Measurements from ENCODE around the gene TMEM132E.

Gene TMEM132E

GRCh38 chr17:34641368-34641767 is 62.0 kb downstream of the TMEM132E start:
- H3K4me2 ChIP-seq (ENCODE audit: insufficient read depth, low read length) = no peak overlapping the region
- no peaks in the 10 kb centered on the region for H3K79me2 ChIP-seq (ENCODE audit: insufficient read depth, low read length)
- H3K4me1 ChIP-seq (ENCODE audit: insufficient read depth, low read length) = peaks cover 20% of the 10 kb centered on the region
- H3K9ac ChIP-seq (ENCODE audit: low read depth, low read length) = no peak overlapping the region
- H3K9me3 ChIP-seq (ENCODE audit: insufficient read depth, low read length, severe bottlenecking) = no peaks in the 10 kb centered on the region
- peaks cover 55% of the 10 kb centered on the region for H3K27me3 ChIP-seq (ENCODE audit: insufficient read depth, low read length, poor library complexity)
- DNase-seq (no peak), ATAC-seq (ENCODE audit: insufficient read depth, low read depth) (no peak)
- H2AFZ ChIP-seq (ENCODE audit: low read depth, low read length) = no peak overlapping the region
- TF ChIP-seq, protein P1, sequence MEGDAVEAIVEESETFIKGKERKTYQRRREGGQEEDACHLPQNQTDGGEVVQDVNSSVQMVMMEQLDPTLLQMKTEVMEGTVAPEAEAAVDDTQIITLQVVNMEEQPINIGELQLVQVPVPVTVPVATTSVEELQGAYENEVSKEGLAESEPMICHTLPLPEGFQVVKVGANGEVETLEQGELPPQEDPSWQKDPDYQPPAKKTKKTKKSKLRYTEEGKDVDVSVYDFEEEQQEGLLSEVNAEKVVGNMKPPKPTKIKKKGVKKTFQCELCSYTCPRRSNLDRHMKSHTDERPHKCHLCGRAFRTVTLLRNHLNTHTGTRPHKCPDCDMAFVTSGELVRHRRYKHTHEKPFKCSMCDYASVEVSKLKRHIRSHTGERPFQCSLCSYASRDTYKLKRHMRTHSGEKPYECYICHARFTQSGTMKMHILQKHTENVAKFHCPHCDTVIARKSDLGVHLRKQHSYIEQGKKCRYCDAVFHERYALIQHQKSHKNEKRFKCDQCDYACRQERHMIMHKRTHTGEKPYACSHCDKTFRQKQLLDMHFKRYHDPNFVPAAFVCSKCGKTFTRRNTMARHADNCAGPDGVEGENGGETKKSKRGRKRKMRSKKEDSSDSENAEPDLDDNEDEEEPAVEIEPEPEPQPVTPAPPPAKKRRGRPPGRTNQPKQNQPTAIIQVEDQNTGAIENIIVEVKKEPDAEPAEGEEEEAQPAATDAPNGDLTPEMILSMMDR (IDR thresholded peaks at IDR 0.05; ENCODE audit: borderline replicate concordance, extremely low read depth, low read length, poor library complexity, severe bottlenecking) = no peak
- TF ChIP-seq EZH2 (IDR thresholded peaks at IDR 0.05; ENCODE audit: borderline replicate concordance, low read depth, low read length, severe bottlenecking) = no peak
- H4K20me1 ChIP-seq (ENCODE audit: insufficient read depth, low read length) = 0 out of 2 replicates have a peak, but pooled peaks cover 3% of the 10 kb centered on the region
- no peak overlapping the region for H3K4me3 ChIP-seq (ENCODE audit: low read depth in 1 of 2, low read length in 2 of 2)
- H3K27ac ChIP-seq (ENCODE audit: low read length) = no peak overlapping the region
- H3K36me3 ChIP-seq (ENCODE audit: insufficient read depth, low read length) = no peaks in the 10 kb centered on the region

DNA sequence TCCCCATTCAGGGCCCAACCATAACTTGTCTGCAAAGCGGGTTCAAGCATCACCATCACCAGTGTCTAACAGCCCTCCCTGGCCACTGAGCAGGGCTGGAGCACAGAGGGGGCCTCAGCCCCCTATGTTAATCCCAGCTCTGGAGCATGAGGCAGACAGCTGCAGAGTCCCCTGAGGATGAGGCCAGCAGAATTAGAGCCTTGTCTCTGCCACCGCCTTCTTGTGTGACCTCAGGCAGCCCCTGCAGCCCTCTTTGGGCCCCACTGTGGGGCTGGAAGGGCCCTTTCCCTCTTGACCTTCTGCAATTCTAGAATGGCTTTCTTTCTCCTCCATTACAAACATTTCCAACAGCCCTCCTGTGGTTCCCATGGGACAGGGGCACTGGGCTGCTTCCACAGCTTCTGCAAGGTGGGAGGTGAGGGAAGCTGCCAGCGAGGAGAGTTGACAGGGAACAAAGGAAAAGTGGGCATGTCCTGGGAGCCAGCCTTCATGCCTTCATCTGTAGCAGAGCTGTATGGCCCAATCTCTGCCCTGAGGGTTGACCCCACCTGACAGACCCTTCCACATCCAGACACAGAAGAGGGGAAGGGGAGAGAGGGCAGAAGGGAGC is 65.7 kb downstream of the TMEM132E start:
- no peak for DNase-seq
- TF ChIP-seq EZH2 (IDR thresholded peaks at IDR 0.05; ENCODE audit: borderline replicate concordance, low read depth, low read length, severe bottlenecking) = no peak
- TF ChIP-seq, protein P1 (IDR thresholded peaks at IDR 0.05; ENCODE audit: borderline replicate concordance, extremely low read depth, low read length, poor library complexity, severe bottlenecking) = no peak

DNA sequence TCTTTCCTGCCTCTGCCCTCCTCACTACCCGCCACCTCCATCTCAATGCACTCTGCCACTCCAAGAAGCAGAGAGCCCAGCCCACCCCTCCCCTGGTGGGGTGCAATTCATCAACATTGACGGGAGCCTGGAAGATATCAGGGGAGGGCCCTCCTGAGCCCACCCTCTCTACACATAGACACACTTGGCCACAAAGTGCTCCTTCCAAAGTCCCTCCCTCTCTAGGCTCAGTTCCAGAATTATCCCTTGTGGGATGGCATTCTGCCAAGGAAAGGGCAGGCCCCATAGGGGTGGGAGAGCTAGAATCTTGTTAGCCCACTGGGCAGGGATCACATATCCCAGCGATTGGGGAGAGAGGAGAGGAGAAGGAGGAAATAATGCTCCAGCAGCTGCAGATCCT is 66.2 kb downstream of the TMEM132E start:
- Histone ChIP-seq H4K20me1 (ENCODE audit: insufficient read depth, low read length) (0 out of 2 replicates have a peak, but pooled peaks cover 5% of the 10 kb centered on the region), H2AFZ (ENCODE audit: low read depth, low read length) (no peak overlapping the region), H3K4me2 (ENCODE audit: insufficient read depth, low read length) (no peak overlapping the region), H3K9me3 (ENCODE audit: insufficient read depth, low read length, severe bottlenecking) (no peaks in the 10 kb centered on the region), H3K4me3 (ENCODE audit: low read depth in 1 of 2, low read length in 2 of 2) (no peak overlapping the region), H3K79me2 (ENCODE audit: insufficient read depth, low read length) (no peaks in the 10 kb centered on the region), H3K4me1 (ENCODE audit: insufficient read depth, low read length) (no peaks in the 10 kb centered on the region), H3K27ac (ENCODE audit: low read length) (no peak overlapping the region), H3K36me3 (ENCODE audit: insufficient read depth, low read length) (no peaks in the 10 kb centered on the region), H3K27me3 (ENCODE audit: insufficient read depth, low read length, poor library complexity) (peaks cover 44% of the 10 kb centered on the region), H3K9ac (ENCODE audit: low read depth, low read length) (no peak overlapping the region)
- TF ChIP-seq, protein P1 (IDR thresholded peaks at IDR 0.05; ENCODE audit: borderline replicate concordance, extremely low read depth, low read length, poor library complexity, severe bottlenecking) = no peak
- no peak for TF ChIP-seq EZH2 (IDR thresholded peaks at IDR 0.05; ENCODE audit: borderline replicate concordance, low read depth, low read length, severe bottlenecking)
- ATAC-seq (ENCODE audit: insufficient read depth, low read depth) (no peak), DNase-seq (no peak)

More for the DNA sequence above, 65.7 kb downstream of the TMEM132E start:
- H3K4me2 ChIP-seq (ENCODE audit: insufficient read depth, low read length) = no peak overlapping the region
- H3K79me2 ChIP-seq (ENCODE audit: insufficient read depth, low read length) = no peaks in the 10 kb centered on the region
- H3K4me1 ChIP-seq (ENCODE audit: insufficient read depth, low read length) = no peaks in the 10 kb centered on the region
- H2AFZ ChIP-seq (ENCODE audit: low read depth, low read length) = no peak overlapping the region
- H4K20me1 ChIP-seq (ENCODE audit: insufficient read depth, low read length) = 0 out of 2 replicates have a peak, but pooled peaks cover 5% of the 10 kb centered on the region
- no peak for ATAC-seq (ENCODE audit: insufficient read depth, low read depth)
- H3K27ac ChIP-seq (ENCODE audit: low read length) = no peak overlapping the region
- no peak overlapping the region for H3K9ac ChIP-seq (ENCODE audit: low read depth, low read length)
- no peak overlapping the region for H3K4me3 ChIP-seq (ENCODE audit: low read depth in 1 of 2, low read length in 2 of 2)
- H3K9me3 ChIP-seq (ENCODE audit: insufficient read depth, low read length, severe bottlenecking) = no peaks in the 10 kb centered on the region
- H3K27me3 ChIP-seq (ENCODE audit: insufficient read depth, low read length, poor library complexity) = peaks cover 48% of the 10 kb centered on the region
- H3K36me3 ChIP-seq (ENCODE audit: insufficient read depth, low read length) = no peaks in the 10 kb centered on the region
